Activated naive CD4-positive, alpha-beta T cell treated with anti-CD3 and anti-CD28 coated beads for 36 hours (primary cell): ENCODE results near the gene COQ3. TPM values are rescaled to one million over a fixed set of nuclear protein-coding genes. Genes with fewer than 3 reads are reported as not detected.
"Not testable (repeated sequence)": the region's sequence is repeated elsewhere in the genome, so short reads cannot be mapped to it uniquely, and the experiment has no call there.

Experiments used
- CTCF ChIA-PET: fragments of 350-600 bp; sonication (Branson Sonifier 250); formaldehyde crosslinking; loops from one replicate; lab custom pipeline; 2021; ENCODE audit warnings: antibody characterized with exemption; lab: Charles Lee
- DNase-seq: peaks from one replicate; pipeline ENCODE4 v3.0.0-alpha.2; 2020
- H3K27ac Mint-ChIP-seq: one replicate; pipeline ENCODE4 v1.8.0; 2021; ENCODE audit warnings: mild to moderate bottlenecking, mixed read lengths
- H3K27me3 Mint-ChIP-seq: one replicate; pipeline ENCODE4 v1.8.0; 2021; ENCODE audit warnings: low read depth, mixed read lengths
- H3K36me3 Mint-ChIP-seq: one replicate; pipeline ENCODE4 v1.8.0; 2021; ENCODE audit warnings: low read depth, mixed read lengths
- H3K4me1 Mint-ChIP-seq: one replicate; pipeline ENCODE4 v1.8.0; 2021; ENCODE audit warnings: low read depth, mixed read lengths
- H3K4me3 Mint-ChIP-seq: one replicate; pipeline ENCODE4 v1.8.0; 2021; ENCODE audit warnings: mild to moderate bottlenecking, moderate library complexity, mixed read lengths
- H3K9me3 Mint-ChIP-seq: one replicate; pipeline ENCODE4 v1.8.0; 2021; ENCODE audit warnings: mixed read lengths
- intact Hi-C: fragments of 100-400 bp; cut with micrococcal nuclease; formaldehyde crosslinking; loops from one replicate; pipeline ENCODE4 v1.15.1; 2023
- total RNA-seq, 2 experiments: library from RNA; stranded (reverse); gene quantifications; one replicate each; pipeline ENCODE4 v1.2.3, GENCODE V29; 2021

COQ3 gene
- total RNA-seq, 2 experiments from 2014 or later: 17.4 to 17.7 TPM

- Mint-ChIP-seq H3K9me3 (no peaks in the 10 kb centered on the region), H3K4me3 (no peak overlapping the region), H3K36me3 (no peaks in the 10 kb centered on the region), H3K4me1 (peaks cover 3% of the 10 kb centered on the region), H3K27ac (no peak overlapping the region), H3K27me3 (peaks cover 55% of the 10 kb centered on the region)
- CTCF ChIA-PET: interaction anchor here (1.0 to 1.1 kb wide), 2 partner anchors 17 to 36 kb away, joined by 3 to 7 read pairs; no protein-coding TSS in a partner anchor
- no peak for DNase-seq
- intact Hi-C loops: no loop called here
Measured at GRCh38 chr6:99347804-99348203, 46.2 kb downstream of the COQ3 start.

GRCh38 chr6:99346595-99346994, 47.4 kb downstream of the COQ3 start:
- Mint-ChIP-seq H3K4me3 (no peak overlapping the region), H3K36me3 (no peaks in the 10 kb centered on the region), H3K27ac (no peak overlapping the region), H3K9me3 (no peaks in the 10 kb centered on the region), H3K27me3 (peaks cover 51% of the 10 kb centered on the region), H3K4me1 (peaks cover 3% of the 10 kb centered on the region)
- intact Hi-C loops: no loop called here
- CTCF ChIA-PET: no interaction called here
- no peak for DNase-seq

GRCh38 chr6:99345164-99345563, 48.8 kb downstream of the COQ3 start:
- H3K9me3 Mint-ChIP-seq: no peaks in the 10 kb centered on the region
- no peaks in the 10 kb centered on the region for H3K36me3 Mint-ChIP-seq
- H3K4me3 Mint-ChIP-seq: no peak overlapping the region
- DNase-seq: no peak
- H3K4me1 Mint-ChIP-seq: peaks cover 3% of the 10 kb centered on the region
- CTCF ChIA-PET: interaction anchor here (0.9 to 1.5 kb wide), 2 partner anchors 15 to 16 kb away, joined by 3 to 10 read pairs; no protein-coding TSS in a partner anchor
- intact Hi-C loops: no loop called here
- H3K27ac Mint-ChIP-seq: no peak overlapping the region
- peaks cover 39% of the 10 kb centered on the region for H3K27me3 Mint-ChIP-seq

DNA sequence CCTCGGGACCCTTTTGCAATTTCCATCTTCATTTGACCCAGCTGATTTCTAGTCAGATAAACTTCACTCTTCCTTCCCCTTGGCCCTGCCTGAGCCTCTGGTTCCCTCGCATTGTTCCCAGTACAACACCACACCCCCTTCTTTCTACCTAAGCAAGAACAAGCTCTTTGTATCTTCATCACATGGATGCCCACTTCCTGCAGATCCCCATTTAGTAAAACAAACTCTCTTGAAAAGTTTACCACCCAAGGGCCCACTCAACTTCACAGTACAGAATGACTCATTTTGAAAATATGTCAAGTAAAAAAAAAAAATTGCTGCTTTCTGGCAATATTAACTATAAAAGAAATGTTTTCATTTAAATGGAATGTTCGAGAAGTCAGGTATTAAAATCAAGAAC, 49.7 kb downstream of the COQ3 start:
- no peaks in the 10 kb centered on the region for H3K9me3 Mint-ChIP-seq
- DNase-seq: no peak
- H3K4me1 Mint-ChIP-seq: peaks cover 3% of the 10 kb centered on the region
- CTCF ChIA-PET: interaction anchor here (0.7 to 1.5 kb wide), 2 partner anchors 14 to 109 kb away, joined by 3 to 10 read pairs; no protein-coding TSS in a partner anchor
- H3K36me3 Mint-ChIP-seq: no peaks in the 10 kb centered on the region
- H3K27me3 Mint-ChIP-seq: peaks cover 36% of the 10 kb centered on the region
- no peak overlapping the region for H3K27ac Mint-ChIP-seq
- intact Hi-C loops: no loop called here
- no peak overlapping the region for H3K4me3 Mint-ChIP-seq

- Mint-ChIP-seq H3K36me3 (no peaks in the 10 kb centered on the region), H3K9me3 (no peaks in the 10 kb centered on the region), H3K4me3 (no peak overlapping the region), H3K4me1 (peaks cover 3% of the 10 kb centered on the region), H3K27me3 (peaks cover 26% of the 10 kb centered on the region), H3K27ac (no peak overlapping the region)
- CTCF ChIA-PET: no interaction called here
- DNase-seq: no peak
- intact Hi-C loops: no loop called here
Measured at GRCh38 chr6:99341862-99342455, 52.0 kb downstream of the COQ3 start.

DNA sequence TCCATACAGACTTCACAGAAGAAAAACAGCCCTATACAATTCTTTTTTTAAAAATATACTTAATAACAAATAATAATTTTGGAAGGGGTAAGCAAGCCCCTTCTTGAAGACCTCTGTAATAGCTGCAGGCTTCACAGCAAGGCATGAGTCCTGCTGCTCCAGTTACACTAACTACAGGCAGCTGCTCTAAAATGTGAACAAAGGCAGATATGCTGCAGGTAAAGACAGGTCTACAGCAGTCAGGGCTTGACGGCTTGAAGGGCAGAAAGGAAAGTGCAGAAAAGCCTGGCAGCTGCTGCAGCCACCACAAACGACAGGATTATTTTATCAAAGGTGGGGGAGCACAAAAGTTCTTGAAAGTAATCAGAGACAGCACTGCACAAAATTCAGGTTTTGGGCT, 55.8 kb downstream of the COQ3 start:
- intact Hi-C loops: loop anchor here (10.0 kb wide), 1 partner anchor 1547 kb away; the partner anchor contains the start of gene ASCC3
- Mint-ChIP-seq H3K4me3 (no peak overlapping the region), H3K27ac (no peak overlapping the region)

DNA sequence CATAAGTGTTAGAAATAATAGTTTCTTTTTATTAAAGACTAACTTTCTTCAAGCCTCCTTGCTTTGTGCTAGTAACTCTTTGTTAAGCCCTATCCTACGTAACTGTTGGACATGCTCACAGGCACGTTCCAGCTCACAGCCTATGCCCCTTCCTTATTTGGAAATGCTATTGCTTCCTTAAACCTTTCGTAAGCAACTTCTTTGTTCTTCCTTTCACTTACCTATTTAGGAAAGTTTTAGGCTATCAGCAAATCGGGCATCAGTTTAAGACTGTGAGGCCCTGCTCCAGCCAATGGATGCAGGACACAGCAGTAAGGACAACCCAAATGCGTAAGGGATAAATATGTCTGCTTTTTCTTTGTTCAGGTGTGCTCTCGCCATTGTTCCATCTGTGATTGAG, 58.7 kb downstream of the COQ3 start:
- H3K36me3 Mint-ChIP-seq, DNase-seq, H3K4me1 Mint-ChIP-seq, H3K9me3 Mint-ChIP-seq, H3K27ac Mint-ChIP-seq, H3K4me3 Mint-ChIP-seq: not testable (repeated sequence)
- H3K27me3 Mint-ChIP-seq: peaks cover 12% of the 10 kb centered on the region
- CTCF ChIA-PET: interaction anchor here (1.3 kb wide), 1 partner anchor 91 kb away, joined by 3 read pairs; no protein-coding TSS in a partner anchor
- intact Hi-C loops: loop anchor here (10.0 kb wide), 1 partner anchor 1550 kb away; the partner anchor contains the start of gene ASCC3

More for the DNA sequence above, 55.8 kb downstream of the COQ3 start:
- peaks cover 18% of the 10 kb centered on the region for H3K27me3 Mint-ChIP-seq
- H3K9me3 Mint-ChIP-seq: no peaks in the 10 kb centered on the region
- no peaks in the 10 kb centered on the region for H3K4me1 Mint-ChIP-seq
- CTCF ChIA-PET: interaction anchor here (1.0 kb wide), 1 partner anchor 17 kb away, joined by 3 read pairs; no protein-coding TSS in a partner anchor
- no peak for DNase-seq
- no peaks in the 10 kb centered on the region for H3K36me3 Mint-ChIP-seq

DNA sequence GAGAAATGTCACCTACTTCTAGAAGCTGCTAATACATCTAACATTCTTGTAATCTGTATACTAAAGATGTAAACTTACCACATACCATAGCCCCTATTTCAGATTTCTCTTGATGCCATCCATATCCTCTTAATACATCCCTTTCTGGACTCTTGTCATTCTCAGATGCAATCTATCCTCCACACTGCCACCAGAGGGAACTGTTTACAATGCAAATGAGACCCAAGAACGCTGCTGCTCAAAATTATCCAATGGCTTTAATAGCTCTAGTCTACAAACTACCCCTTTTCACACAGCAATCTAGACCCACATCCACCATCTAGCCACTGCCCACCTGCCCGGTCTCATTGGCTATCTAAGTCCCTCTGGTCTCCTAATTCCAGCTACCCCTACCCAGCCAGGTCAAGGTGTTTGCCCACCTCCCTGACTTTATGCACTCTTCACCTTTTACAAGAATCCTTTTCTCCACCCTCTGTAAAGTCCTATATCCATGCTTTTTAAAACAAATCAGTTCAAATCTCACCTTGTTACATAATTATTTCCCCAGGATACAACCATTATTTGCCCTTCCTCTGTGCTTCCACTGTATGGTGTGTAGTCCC, 59.4 kb downstream of the COQ3 start:
- peak; percentile 37 for DNase-seq
- Mint-ChIP-seq H3K9me3 (no peaks in the 10 kb centered on the region), H3K27me3 (peaks cover 12% of the 10 kb centered on the region), H3K4me1 (peaks cover 4% of the 10 kb centered on the region), H3K36me3 (no peaks in the 10 kb centered on the region), H3K4me3 (no peak overlapping the region), H3K27ac (no peak overlapping the region)
- CTCF ChIA-PET: interaction anchor here (0.9 to 1.3 kb wide), 2 partner anchors 59 to 91 kb away, joined by 3 read pairs; no protein-coding TSS in a partner anchor
- intact Hi-C loops: loop anchor here (1.0 to 10.0 kb wide), 4 partner anchors 91 to 1550 kb away; partner anchors contain the start of genes ASCC3 and PNISR

GRCh38 chr6:99333068-99333467, 60.9 kb downstream of the COQ3 start:
- peaks cover 8% of the 10 kb centered on the region for H3K27me3 Mint-ChIP-seq
- peaks cover 4% of the 10 kb centered on the region for H3K4me1 Mint-ChIP-seq
- no peaks in the 10 kb centered on the region for H3K36me3 Mint-ChIP-seq
- no peak for DNase-seq
- CTCF ChIA-PET: no interaction called here
- H3K9me3 Mint-ChIP-seq: no peaks in the 10 kb centered on the region
- intact Hi-C loops: loop anchor here (5.0 to 10.0 kb wide), 2 partner anchors 279 to 1552 kb away; partner anchors contain the start of gene ASCC3
- no peak overlapping the region for H3K27ac Mint-ChIP-seq
- H3K4me3 Mint-ChIP-seq: no peak overlapping the region

DNA sequence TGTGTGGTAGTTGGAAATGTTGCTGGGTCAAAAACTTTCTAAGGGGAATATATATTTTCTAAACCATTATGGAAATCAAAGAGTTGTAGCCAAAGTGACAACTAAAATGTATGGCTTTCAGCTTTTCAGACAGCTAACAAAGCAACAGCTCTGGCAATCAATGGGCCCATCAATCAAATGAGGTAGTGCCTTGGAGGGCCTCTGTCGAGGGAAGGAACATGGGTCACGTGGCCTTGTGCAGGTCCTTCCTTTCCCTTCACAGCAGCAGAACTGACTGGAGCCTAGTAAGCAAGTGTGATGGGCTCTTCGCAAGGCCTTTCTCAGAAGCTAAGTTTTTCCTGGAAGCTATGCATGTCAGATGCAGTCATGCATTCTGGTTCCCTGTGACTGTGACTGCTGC, 62.5 kb downstream of the COQ3 start:
- no peaks in the 10 kb centered on the region for H3K9me3 Mint-ChIP-seq
- DNase-seq: no peak
- CTCF ChIA-PET: interaction anchor here (1.6 to 2.4 kb wide), 3 partner anchors 16 to 101 kb away, joined by 7 to 14 read pairs (median 10); partner anchors contain the start of gene PNISR
- intact Hi-C loops: loop anchor here (2.0 to 10.0 kb wide), 6 partner anchors 33 to 1553 kb away; partner anchors contain the start of gene ASCC3
- peaks cover 5% of the 10 kb centered on the region for H3K27me3 Mint-ChIP-seq
- H3K27ac Mint-ChIP-seq: no peak overlapping the region
- H3K36me3 Mint-ChIP-seq: no peaks in the 10 kb centered on the region
- H3K4me3 Mint-ChIP-seq: no peak overlapping the region
- peaks cover 4% of the 10 kb centered on the region for H3K4me1 Mint-ChIP-seq

GRCh38 chr6:99330159-99330558, 63.8 kb downstream of the COQ3 start:
- CTCF ChIA-PET: interaction anchor here (0.7 to 2.4 kb wide), 26 partner anchors 9 to 492 kb away, joined by 3 to 14 read pairs (median 4); partner anchors contain the start of genes COQ3 and PNISR
- Mint-ChIP-seq H3K9me3 (no peaks in the 10 kb centered on the region), H3K27me3 (peaks cover 7% of the 10 kb centered on the region), H3K27ac (no peak overlapping the region), H3K36me3 (no peaks in the 10 kb centered on the region), H3K4me1 (peaks cover 4% of the 10 kb centered on the region), H3K4me3 (no peak overlapping the region)
- DNase-seq: peak; percentile 84
- intact Hi-C loops: loop anchor here (1.0 to 10.0 kb wide), 12 partner anchors 20 to 1555 kb away; partner anchors contain the start of genes ASCC3, PNISR and USP45

DNA sequence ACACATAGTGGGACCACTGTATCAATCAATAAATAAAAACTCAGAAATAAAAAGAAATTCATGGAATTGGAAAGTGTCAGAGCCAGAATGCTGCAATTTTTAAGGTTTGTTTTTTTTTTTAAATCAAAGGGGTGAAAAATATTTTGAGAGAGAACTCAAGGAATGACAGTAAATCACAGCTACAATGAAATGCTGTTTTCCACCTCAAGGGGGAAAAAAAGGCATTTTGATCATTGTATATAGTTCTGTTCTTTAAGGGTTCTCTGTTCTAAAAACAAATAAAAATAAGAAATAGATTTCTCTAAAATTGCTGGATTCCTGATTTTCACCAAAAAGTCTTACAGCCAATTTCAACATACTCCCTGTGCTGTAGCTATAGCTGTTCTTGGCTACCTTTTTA, 69.0 kb downstream of the COQ3 start:
- no peaks in the 10 kb centered on the region for H3K36me3 Mint-ChIP-seq
- H3K9me3 Mint-ChIP-seq: no peaks in the 10 kb centered on the region
- H3K4me1 Mint-ChIP-seq: no peaks in the 10 kb centered on the region
- intact Hi-C loops: no loop called here
- DNase-seq: no peak
- H3K27ac Mint-ChIP-seq: no peak overlapping the region
- no peak overlapping the region for H3K4me3 Mint-ChIP-seq
- H3K27me3 Mint-ChIP-seq: peaks cover 11% of the 10 kb centered on the region
- CTCF ChIA-PET: interaction anchor here (1.0 kb wide), 1 partner anchor 263 kb away, joined by 3 read pairs; no protein-coding TSS in a partner anchor
